ENCODE data around the gene KRTAP4-1.

GRCh38 chr17:41186872-41187271 lies 2.2 kb upstream of the KRTAP4-1 start:
- TF ChIP-seq SRF (IDR thresholded peaks at IDR 0.05; ENCODE audit: low read depth, low read length) = no peak
- TF ChIP-seq CTCF (CRISPR knock-in tag; IDR thresholded peaks at IDR 0.05) = no peak
- no peak for TF ChIP-seq RFX1 (IDR thresholded peaks at IDR 0.05)
- TF ChIP-seq POLR2A (IDR thresholded peaks at IDR 0.05; ENCODE audit: insufficient read depth in 1 of 2, low read depth in 2 of 2, low read length in 2 of 2) = no peak

Measured in HepG2 (cell line).